Naive thymus-derived CD8-positive, alpha-beta T cell (primary cell): ENCODE results near the gene PRSS33. TPM values are rescaled to one million over a fixed set of nuclear protein-coding genes. Genes with fewer than 3 reads are reported as not detected.

Source experiments
- ATAC-seq, 2 donors: fragments of 150-1000 bp; cut with Tn5 transposase in 1 of 2; sonication (Bioruptor Pico), chemical (Tn5 transposase) in 1 of 2; 1 replicate in 1 of 2; 2 replicates in 1 of 2; pipeline ENCODE4 v1.10.0; 2021; ENCODE audit warnings: mild to moderate bottlenecking in 2 of 2, moderate library complexity in 2 of 2
- POLR2A ChIA-PET: fragments of 350-600 bp; sonication (Branson Sonifier 250); formaldehyde crosslinking; loops from one replicate; lab custom pipeline; 2021; ENCODE audit warnings: antibody characterized with exemption; lab: Charles Lee
- DNase-seq, 10 donors: peaks; one replicate each; pipeline versions ENCODE4 v3.0.0 to v3.0.0-alpha.2; 2020 to 2022
- H3K27ac Mint-ChIP-seq, 10 donors: one replicate each; pipeline ENCODE4 v1.8.0; 2020 to 2022; ENCODE audit warnings: mild to moderate bottlenecking in 10 of 10, mixed read lengths in 10 of 10, moderate library complexity in 4 of 10, inconsistent platforms in 1 of 10
- H3K27me3 Mint-ChIP-seq, 5 donors: one replicate each; pipeline ENCODE4 v1.8.0; 2021 to 2022; ENCODE audit warnings: mixed read lengths in 5 of 5
- H3K36me3 Mint-ChIP-seq, 3 donors: one replicate each; pipeline ENCODE4 v1.8.0; 2020 to 2022; ENCODE audit warnings: mixed read lengths in 3 of 3, mild to moderate bottlenecking in 2 of 3, inconsistent platforms in 1 of 3
- H3K4me1 Mint-ChIP-seq, 4 donors: one replicate each; pipeline ENCODE4 v1.8.0; 2021 to 2022; ENCODE audit warnings: mixed read lengths in 4 of 4
- H3K4me3 Mint-ChIP-seq, 10 donors: one replicate each; pipeline ENCODE4 v1.8.0; 2020 to 2022; ENCODE audit warnings: mild to moderate bottlenecking in 10 of 10, mixed read lengths in 10 of 10, moderate library complexity in 6 of 10, inconsistent platforms in 1 of 10
- H3K9me3 Mint-ChIP-seq, 9 donors: one replicate each; pipeline ENCODE4 v1.8.0; 2020 to 2022; ENCODE audit warnings: mixed read lengths in 9 of 9, mild to moderate bottlenecking in 3 of 9, inconsistent platforms in 1 of 9, moderate library complexity in 1 of 9
- polyA plus RNA-seq, 3 donors: library from polyadenylated mRNA; unstranded; fragments of 300-500 nt; fragmentation: Illumina TruSeq; gene quantifications; one replicate each; pipeline ENCODE4 v1.2.3, GENCODE V29; 2021
- total RNA-seq, 8 experiments: library from RNA in 2 of 8; stranded (reverse) in 2 of 8; gene quantifications; one replicate each; pipeline ENCODE4 v1.2.3 and lab custom pipeline; 2021 to 2026

The PRSS33 gene
- total and polyA plus RNA-seq, 5 experiments from 2014 or later: 0.99 TPM; not detected in 4

GRCh38 chr16:2738615-2739014 lies 48.7 kb downstream of the PRSS33 start:
- Mint-ChIP-seq H3K27ac (no peak overlapping the region), H3K4me3 (no peak overlapping the region), H3K27me3 (peaks cover 0 to 9% (median 0%) of the 10 kb centered on the region in 5 donors), H3K9me3 (no peaks in the 10 kb centered on the region), H3K4me1 (peaks cover 0 to 7% (median 1%) of the 10 kb centered on the region in 4 donors), H3K36me3 (no peaks in the 10 kb centered on the region)
- ATAC-seq: no peak
- DNase-seq: no peak
- POLR2A ChIA-PET: interaction anchor here (0.6 kb wide), 1 partner anchor 13 kb away, joined by 3 read pairs; no protein-coding TSS in a partner anchor

- no peaks in the 10 kb centered on the region for H3K9me3 Mint-ChIP-seq
- peaks cover 0 to 9% (median 0%) of the 10 kb centered on the region in 5 donors for H3K27me3 Mint-ChIP-seq
- DNase-seq (no peak), ATAC-seq (no peak)
- H3K36me3 Mint-ChIP-seq: no peaks in the 10 kb centered on the region
- H3K4me1 Mint-ChIP-seq: peaks cover 0 to 7% (median 1%) of the 10 kb centered on the region in 4 donors
- POLR2A ChIA-PET: no interaction called here
- H3K27ac Mint-ChIP-seq: peak overlapping the region in 3 of 10 donors; percentile 43 to 73 (median 49)
- H3K4me3 Mint-ChIP-seq: no peak overlapping the region
Measured at GRCh38 chr16:2737895-2738418, 49.4 kb downstream of the PRSS33 start.

- no peak overlapping the region for H3K4me3 Mint-ChIP-seq
- DNase-seq (no peak), ATAC-seq (no peak)
- no peaks in the 10 kb centered on the region for H3K36me3 Mint-ChIP-seq
- POLR2A ChIA-PET: no interaction called here
- peaks cover 0 to 7% (median 1%) of the 10 kb centered on the region in 4 donors for H3K4me1 Mint-ChIP-seq
- no peak overlapping the region for H3K27ac Mint-ChIP-seq
- H3K9me3 Mint-ChIP-seq: no peaks in the 10 kb centered on the region
- H3K27me3 Mint-ChIP-seq: peaks cover 0 to 9% (median 0%) of the 10 kb centered on the region in 5 donors
Measured at GRCh38 chr16:2737238-2737605, 50.1 kb downstream of the PRSS33 start.

- DNase-seq: no peak
- POLR2A ChIA-PET: interaction anchor here (0.7 kb wide), 1 partner anchor 36 kb away, joined by 4 read pairs; no protein-coding TSS in a partner anchor
- H3K9me3 Mint-ChIP-seq: no peaks in the 10 kb centered on the region
- peaks cover 0 to 9% (median 0%) of the 10 kb centered on the region in 5 donors for H3K27me3 Mint-ChIP-seq
- peaks cover 0 to 7% (median 1%) of the 10 kb centered on the region in 4 donors for H3K4me1 Mint-ChIP-seq
- no peak for ATAC-seq
- H3K4me3 Mint-ChIP-seq: no peak overlapping the region
- no peaks in the 10 kb centered on the region for H3K36me3 Mint-ChIP-seq
- no peak overlapping the region for H3K27ac Mint-ChIP-seq
Measured at GRCh38 chr16:2736476-2737237, 50.7 kb downstream of the PRSS33 start.

- DNase-seq: no peak
- Mint-ChIP-seq H3K36me3 (no peaks in the 10 kb centered on the region), H3K27me3 (peaks cover 0 to 9% (median 0%) of the 10 kb centered on the region in 5 donors), H3K9me3 (no peaks in the 10 kb centered on the region), H3K27ac (no peak overlapping the region), H3K4me3 (no peak overlapping the region), H3K4me1 (no peaks in the 10 kb centered on the region)
- POLR2A ChIA-PET: interaction anchor here (1.1 kb wide), 1 partner anchor 42 kb away, joined by 3 read pairs; the partner anchor contains the start of gene ELOB
- no peak for ATAC-seq
Measured at GRCh38 chr16:2734844-2735515, 52.4 kb downstream of the PRSS33 start.

Other genes with a start within 250 kb of the PRSS33 start
- gene PDPK1, start 249.5 kb downstream of the PRSS33 start, total RNA-seq: 10 to 100 TPM; 66.1 to 69.7 TPM
- 10 to 100 TPM; 27.1 to 44.7 (median 28.6) TPM for gene PDPK1, start 249.5 kb downstream of the PRSS33 start, polyA plus RNA-seq
- 10 to 100 TPM; 24.3 to 25.5 TPM for gene KCTD5, start 105.0 kb downstream of the PRSS33 start, total RNA-seq
- gene KCTD5, start 105.0 kb downstream of the PRSS33 start, polyA plus RNA-seq: 10 to 100 TPM; 10.8 to 18.4 (median 12.9) TPM
- gene PRSS27, start 67.3 kb downstream of the PRSS33 start, total RNA-seq: 1 to 10 TPM in 1 of 2 experiments, under 1 TPM in 1; 0.81 to 1.2 TPM
- under 1 TPM in 1 of 3 donors, not detected in 2; 0.06 TPM for gene PRSS27, start 67.3 kb downstream of the PRSS33 start, polyA plus RNA-seq
- 100 to 1,000 TPM; 927 to 965 TPM for gene SRRM2, start 34.9 kb downstream of the PRSS33 start, total RNA-seq
- gene SRRM2, start 34.9 kb downstream of the PRSS33 start, polyA plus RNA-seq: 100 to 1,000 TPM in 1 of 3 donors, 10 to 100 TPM in 2; 25.5 to 110 (median 62.4) TPM
- 100 to 1,000 TPM; 121 to 137 TPM for gene ELOB, start 10.3 kb downstream of the PRSS33 start, total RNA-seq
- 100 to 1,000 TPM; 230 to 301 (median 288) TPM for gene ELOB, start 10.3 kb downstream of the PRSS33 start, polyA plus RNA-seq
- not detected for gene PRSS41, start 10.9 kb upstream of the PRSS33 start, total RNA-seq
- not detected for gene PRSS41, start 10.9 kb upstream of the PRSS33 start, polyA plus RNA-seq
- 1 to 10 TPM; 2.0 to 2.9 TPM for gene PRSS21, start 29.7 kb upstream of the PRSS33 start, total RNA-seq
- 10 to 100 TPM in 1 of 3 donors, 1 to 10 TPM in 2; 1.5 to 14.7 (median 3.2) TPM for gene PRSS21, start 29.7 kb upstream of the PRSS33 start, polyA plus RNA-seq
- gene ZG16B, start 42.7 kb upstream of the PRSS33 start, total RNA-seq: not detected
- not detected for gene ZG16B, start 42.7 kb upstream of the PRSS33 start, polyA plus RNA-seq
- not detected for gene PRSS22, start 70.6 kb upstream of the PRSS33 start, total RNA-seq
- gene PRSS22, start 70.6 kb upstream of the PRSS33 start, polyA plus RNA-seq: not detected
- gene FLYWCH2, start 95.7 kb upstream of the PRSS33 start, total RNA-seq: 10 to 100 TPM; 22.2 to 26.0 TPM
- 10 to 100 TPM; 18.0 to 28.8 (median 26.5) TPM for gene FLYWCH2, start 95.7 kb upstream of the PRSS33 start, polyA plus RNA-seq
- gene FLYWCH1, start 124.4 kb upstream of the PRSS33 start, total RNA-seq: 100 to 1,000 TPM; 109 to 113 TPM
- 10 to 100 TPM in 2 of 3 donors, 1 to 10 TPM in 1; 5.9 to 18.4 (median 13.5) TPM for gene FLYWCH1, start 124.4 kb upstream of the PRSS33 start, polyA plus RNA-seq
- gene KREMEN2, start 176.7 kb upstream of the PRSS33 start, total RNA-seq: not detected
- gene KREMEN2, start 176.7 kb upstream of the PRSS33 start, polyA plus RNA-seq: not detected
- under 1 TPM; 0.27 to 0.60 TPM for gene PAQR4, start 181.8 kb upstream of the PRSS33 start, total RNA-seq
- under 1 TPM in 2 of 3 donors, not detected in 1; 0.28 to 0.79 TPM for gene PAQR4, start 181.8 kb upstream of the PRSS33 start, polyA plus RNA-seq
- gene PKMYT1, start 192.9 kb upstream of the PRSS33 start, total RNA-seq: not detected
- under 1 TPM in 1 of 3 donors, not detected in 2; 0.37 TPM for gene PKMYT1, start 192.9 kb upstream of the PRSS33 start, polyA plus RNA-seq
- not detected for gene CLDN9, start 225.4 kb upstream of the PRSS33 start, total RNA-seq
- gene CLDN9, start 225.4 kb upstream of the PRSS33 start, polyA plus RNA-seq: not detected
- not detected for gene CLDN6, start 230.6 kb upstream of the PRSS33 start, total RNA-seq
- not detected for gene CLDN6, start 230.6 kb upstream of the PRSS33 start, polyA plus RNA-seq
- gene TNFRSF12A, start 232.8 kb upstream of the PRSS33 start, total RNA-seq: under 1 TPM in 1 of 2 experiments, not detected in 1; 0.57 TPM
- under 1 TPM in 1 of 3 donors, not detected in 2; 0.33 TPM for gene TNFRSF12A, start 232.8 kb upstream of the PRSS33 start, polyA plus RNA-seq
- 10 to 100 TPM; 14.0 to 15.1 TPM for gene HCFC1R1, start 236.4 kb upstream of the PRSS33 start, total RNA-seq
- 10 to 100 TPM; 13.1 to 16.5 (median 16.5) TPM for gene HCFC1R1, start 236.4 kb upstream of the PRSS33 start, polyA plus RNA-seq
- 10 to 100 TPM; 24.2 to 24.9 TPM for gene THOC6, start 236.5 kb upstream of the PRSS33 start, total RNA-seq
- 10 to 100 TPM; 45.2 to 59.0 (median 58.8) TPM for gene THOC6, start 236.5 kb upstream of the PRSS33 start, polyA plus RNA-seq
- not detected for gene BICDL2, start 249.4 kb upstream of the PRSS33 start, total RNA-seq
- not detected for gene BICDL2, start 249.4 kb upstream of the PRSS33 start, polyA plus RNA-seq